Measurements from ENCODE around the gene SLC37A2.

SLC37A2 gene

DNA sequence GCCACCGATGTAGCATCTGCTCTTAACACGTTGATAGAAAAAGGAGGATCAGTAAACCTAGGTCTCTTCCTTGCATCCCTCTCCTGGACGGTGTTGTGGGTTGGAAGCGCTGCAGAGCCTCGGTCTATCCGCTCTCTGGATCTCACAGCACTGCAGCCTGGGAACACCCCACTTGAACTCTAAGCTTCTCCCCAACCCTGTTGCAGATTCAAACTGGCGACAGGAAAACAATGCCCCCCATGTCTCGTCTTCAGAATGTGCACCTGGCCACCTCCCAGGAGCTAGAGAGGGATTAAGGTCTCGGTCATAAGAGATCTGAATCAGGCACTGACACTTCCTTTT is 47.9 kb downstream of the SLC37A2 start:
- no peak for DNase-seq (ENCODE audit: low read depth)

DNA sequence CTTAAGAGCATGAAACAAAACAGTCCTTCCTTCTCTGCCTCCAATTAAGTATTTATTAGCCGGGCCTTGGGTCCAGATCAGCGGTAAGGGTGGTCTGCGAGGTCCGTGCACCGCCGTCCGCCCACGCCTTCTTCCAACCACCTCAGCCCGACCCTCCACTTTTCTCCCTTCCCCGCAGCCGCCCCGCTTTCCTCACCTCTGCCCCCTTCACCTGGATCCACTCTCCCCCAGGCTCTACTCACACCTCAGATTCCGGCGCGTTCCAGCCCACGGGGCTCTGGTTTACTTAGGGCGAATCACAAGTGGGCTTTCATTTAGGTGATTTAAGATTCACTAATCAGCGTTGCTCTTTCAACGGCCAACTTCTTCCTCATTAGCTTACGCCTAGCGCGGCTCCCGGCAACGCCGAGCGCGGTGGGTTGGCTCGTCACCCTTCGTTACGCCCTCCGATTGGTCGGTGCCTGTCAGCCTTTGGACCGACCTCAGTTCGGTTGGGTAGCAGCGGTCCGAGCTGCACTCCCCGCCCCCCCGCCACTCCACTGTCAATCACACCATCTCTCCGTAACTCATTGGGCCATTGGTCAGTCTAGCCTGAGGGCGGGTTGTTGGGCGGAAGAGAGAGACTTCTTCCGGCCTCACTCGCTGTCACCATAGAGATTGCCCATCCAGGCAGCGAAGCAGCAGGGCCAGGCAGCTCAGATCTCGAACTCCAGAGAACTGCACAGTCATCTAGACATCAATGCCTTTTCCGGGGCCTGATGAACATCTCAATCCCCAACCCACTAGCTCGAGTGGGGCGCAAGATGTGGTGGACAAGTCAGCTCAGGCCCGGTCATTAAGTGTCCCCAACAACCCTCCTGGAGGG is 48.5 kb downstream of the SLC37A2 start, which contains the start of gene TMEM218:
Gene TMEM218 (minus strand): TSS at position 284 of the 865 bp plus-strand sequence. CDS start 9,385 bp downstream, outside the sequence.
- DNase-seq (ENCODE audit: low read depth): peak; percentile 92

DNA sequence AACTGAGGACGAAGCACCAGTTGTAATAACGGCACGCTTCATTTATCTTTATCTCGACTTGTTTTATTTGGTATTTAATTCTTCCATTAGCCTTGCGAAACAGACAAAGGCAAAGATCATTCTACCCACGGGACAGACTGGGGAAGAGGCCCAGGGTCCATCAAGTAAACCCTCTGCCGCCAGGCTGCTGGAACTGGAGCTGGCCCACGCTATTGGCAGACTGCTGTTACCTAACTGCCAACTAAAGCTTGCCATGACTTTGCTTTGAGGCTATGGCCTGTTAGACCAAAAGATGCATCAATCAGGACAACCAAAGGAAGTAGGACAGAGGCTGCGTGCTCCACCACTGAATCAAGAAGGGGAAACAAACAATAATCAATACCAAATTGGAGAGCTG is 49.1 kb downstream of the SLC37A2 start:
- DNase-seq (ENCODE audit: low read depth): no peak

DNA sequence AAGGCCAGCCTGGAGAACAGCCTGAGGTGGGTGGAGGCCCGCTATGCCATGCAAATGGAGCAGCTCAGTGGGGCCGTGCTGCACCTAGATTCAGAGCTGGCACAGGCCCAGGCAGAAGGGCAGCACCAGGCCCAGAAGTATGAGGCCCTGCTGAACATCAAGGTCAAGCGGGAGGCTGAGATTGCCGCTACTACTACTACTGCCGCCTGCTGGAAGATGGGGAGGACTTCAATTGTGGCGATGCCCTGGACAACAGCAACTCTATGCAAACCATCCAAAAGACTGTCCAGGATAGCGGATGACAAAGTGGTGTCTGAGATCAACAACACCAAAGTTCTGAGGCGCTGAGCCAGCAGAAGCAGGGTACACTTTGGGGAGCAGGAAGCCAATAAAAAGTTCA is 51.4 kb downstream of the SLC37A2 start:
- no peak for DNase-seq (ENCODE audit: low read depth)

DNA sequence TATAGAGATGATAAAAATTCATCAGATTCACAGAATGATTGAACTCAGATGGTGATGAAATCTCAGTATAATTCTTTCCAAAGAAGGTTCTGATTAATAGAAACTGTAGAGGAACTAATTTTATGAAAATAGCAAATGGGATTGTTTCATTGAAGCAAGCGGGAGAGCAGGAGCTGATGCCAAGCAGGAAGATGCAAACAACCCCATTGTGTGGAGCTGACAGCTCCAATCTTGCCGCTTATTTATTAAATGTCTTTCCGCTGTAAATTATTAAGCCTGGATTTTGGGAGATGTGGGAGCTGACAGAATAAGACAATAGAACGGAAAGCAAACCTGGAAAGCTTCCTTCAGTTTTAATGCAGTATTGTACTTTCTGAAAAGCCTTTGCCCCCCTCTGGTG is 54.3 kb downstream of the SLC37A2 start:
- no peak for DNase-seq (ENCODE audit: low read depth)

DNA sequence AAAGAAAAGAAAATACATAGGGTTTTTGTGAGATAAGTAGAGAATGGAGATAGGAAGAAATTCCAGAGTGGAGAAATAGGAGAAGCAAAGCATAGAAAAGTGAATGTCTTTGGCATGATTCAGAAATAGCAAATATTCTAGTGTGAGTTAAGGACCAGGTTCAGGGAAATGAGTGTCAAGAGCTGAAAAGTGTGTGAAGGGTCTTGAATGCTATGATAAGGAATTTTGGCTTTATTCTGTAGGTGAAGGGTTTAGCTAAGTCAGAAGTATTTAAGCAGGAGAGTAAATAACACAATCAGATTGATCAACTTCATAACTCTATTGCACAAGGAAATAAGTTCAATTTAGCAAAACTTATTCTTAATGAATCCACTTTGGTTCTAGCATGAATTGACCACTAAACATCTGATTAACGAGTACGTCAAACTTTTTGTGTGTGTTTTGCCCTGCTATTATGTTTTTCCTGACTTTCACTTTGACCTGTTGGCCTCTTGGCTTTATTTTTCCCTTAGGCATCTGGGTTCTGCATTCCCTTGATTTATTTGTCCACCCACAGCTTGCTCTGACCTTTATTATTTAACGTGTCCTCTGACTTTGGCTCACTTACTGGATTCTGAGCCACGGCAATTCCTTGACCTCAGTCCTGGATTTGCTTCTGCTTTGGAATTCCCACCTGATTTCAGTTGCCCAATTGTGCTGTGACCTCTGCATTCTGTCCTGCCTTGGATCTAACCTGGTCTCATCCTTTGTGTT is 60.3 kb downstream of the SLC37A2 start:
- no peak for DNase-seq (ENCODE audit: low read depth)

DNA sequence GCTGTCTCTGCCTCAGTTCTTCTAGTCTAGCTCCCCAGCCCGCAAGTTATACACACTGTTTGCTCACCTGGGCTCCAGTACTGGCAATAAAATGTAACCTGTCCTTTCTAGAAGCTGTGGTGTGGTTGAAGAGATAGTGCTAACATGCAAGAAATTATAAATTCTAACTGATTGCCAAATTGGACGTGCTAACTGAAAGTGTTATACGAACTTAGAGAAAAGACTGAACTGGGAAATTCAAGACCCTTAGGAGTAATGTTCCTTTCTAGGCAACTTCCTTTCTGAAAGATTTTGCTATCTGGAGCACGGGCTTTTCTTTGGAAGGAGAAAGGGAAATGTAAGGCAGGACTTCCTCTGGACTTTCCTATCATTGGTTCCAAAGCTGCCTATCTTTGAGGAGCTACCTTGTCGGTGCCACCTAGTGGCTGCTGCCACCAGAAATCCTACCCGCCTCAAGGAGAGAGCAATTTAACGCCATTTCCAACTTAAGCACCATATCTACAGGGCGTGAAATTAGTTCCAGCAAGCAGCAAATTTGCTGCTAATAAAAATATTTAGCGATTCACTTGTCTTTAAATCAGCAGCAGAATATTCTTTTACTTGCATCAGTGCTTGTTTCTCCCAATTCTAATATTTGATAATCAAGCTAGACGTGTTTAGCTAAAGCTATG is 61.0 kb downstream of the SLC37A2 start:
- no peak for DNase-seq (ENCODE audit: low read depth)

DNA sequence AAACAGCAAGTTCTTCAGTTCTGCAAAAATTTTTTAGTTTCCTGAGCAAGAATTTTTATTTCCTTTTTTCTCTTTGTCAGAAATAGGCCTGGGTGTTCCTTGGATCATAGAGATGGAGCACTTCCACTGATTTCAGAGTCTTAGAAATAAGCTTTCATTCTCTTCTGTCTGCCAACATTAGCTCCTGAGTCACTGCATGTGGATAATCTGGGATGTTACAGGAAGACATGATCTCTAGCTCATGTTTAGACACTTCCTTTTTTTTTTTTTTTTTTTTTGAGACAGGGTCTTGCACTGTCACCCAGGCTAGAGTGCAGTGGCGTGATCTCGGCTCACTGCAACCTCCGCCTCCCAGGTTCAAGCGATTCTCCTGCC is 61.5 kb downstream of the SLC37A2 start:
- DNase-seq (ENCODE audit: low read depth): no peak

DNA sequence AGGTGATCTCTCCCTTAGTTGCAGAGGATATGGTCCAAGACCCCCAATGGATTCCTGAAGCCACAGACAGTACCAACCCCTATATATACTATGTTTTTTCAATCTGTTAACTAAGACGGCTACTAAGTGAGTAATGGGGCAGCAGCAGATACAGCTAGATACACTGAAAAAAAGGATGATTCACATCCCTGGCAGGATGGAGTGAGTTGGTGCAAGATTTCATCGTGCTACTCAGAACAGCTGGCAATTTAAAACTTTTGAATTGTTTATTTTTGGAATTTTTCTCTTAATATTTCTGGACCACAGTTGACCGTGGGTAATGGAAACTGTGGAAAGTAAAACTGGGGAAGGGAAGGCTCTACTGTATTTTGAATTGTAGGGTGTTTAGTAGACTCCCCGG is 65.3 kb downstream of the SLC37A2 start:
- no peak for DNase-seq (ENCODE audit: low read depth)

DNA sequence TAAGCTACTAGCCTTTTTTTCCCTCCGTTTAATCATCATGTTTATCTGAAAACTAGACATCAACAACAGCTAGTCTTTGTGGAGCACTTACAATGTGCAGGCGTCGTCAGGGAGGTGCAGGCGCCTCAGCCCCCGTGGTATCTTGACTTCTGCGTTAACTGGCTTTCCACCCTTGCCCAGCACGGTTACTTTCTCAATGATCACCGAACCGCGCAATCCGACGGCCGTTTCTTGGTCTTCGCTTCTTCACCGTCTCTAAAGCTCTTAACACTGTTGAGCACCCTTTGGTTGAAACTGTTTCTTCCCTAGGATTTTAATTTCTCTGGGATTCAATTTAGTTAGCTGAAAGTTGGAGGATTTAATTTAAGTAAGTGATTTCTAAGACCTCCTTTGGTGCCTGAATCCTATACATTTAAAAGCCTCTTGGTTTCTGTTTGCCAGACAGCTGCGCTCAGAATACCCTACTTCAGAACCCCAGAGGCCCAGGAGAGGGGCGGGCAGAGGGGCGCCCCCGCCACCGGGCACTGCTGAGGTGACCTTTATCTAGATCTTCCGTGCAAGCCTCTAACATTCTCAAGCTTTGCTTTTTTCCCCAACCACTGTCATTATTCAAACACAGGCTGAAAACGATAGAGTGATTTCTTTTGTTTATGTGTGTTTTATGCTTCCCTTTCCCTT is 66.3 kb downstream of the SLC37A2 start:
- no peak for DNase-seq (ENCODE audit: low read depth)

DNA sequence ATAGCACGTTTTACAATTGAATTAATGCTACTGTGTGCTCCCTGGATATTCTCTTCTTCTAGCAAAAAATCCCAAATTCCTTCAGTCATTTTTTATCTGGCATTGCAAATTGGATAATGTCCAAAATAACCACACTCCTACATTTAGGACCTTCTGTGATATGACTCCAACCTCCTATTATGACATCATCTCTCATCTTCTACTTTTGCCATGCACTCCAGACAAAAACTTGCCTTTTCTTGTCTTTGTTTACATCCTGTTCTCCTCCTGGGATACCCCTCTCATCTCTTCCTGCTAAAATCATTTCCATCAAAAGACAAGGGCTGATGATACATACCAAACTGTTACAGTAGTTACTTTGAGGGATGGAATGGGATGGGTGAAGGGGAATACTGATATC is 69.0 kb downstream of the SLC37A2 start:
- no peak for DNase-seq (ENCODE audit: low read depth)

DNA sequence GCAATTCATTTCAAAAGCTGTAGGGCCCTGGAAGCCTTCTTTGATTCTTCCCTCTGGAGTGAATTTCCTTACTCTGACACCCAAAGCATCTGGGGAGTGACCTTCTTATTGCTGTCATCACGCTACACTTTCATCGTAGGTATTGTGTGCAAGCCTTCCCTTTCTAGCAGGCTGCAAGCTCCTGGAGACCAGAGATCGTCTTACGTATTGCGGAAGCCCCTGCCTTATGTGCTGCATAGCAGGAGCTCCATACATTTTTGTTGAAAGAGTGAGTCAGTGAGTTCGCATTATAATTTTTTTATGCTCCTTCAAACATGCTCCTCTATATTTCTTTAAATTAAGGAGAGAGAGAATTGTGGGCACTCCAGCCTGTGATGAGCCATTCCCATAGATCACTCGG is 69.5 kb downstream of the SLC37A2 start:
- DNase-seq (ENCODE audit: low read depth): no peak

DNA sequence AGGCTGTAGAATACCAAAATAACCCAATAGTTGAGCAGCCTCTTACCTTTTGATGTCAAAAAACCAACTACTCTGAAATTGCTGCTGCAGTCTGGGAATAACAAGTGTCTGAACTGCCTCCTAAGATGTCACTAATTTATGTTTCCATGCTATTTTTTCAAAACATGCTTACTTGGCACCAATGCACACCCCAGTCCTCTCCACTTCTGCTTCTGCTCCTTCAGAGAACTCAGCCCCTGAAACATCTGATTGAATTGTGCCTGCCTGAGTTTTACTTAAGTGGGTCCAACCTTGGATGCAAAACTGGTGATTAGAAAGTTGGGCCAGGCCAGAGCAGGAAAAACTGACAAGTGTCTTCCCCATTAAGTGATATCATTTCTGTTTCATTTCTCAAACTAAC is 72.9 kb downstream of the SLC37A2 start:
- no peak for DNase-seq (ENCODE audit: low read depth)

DNA sequence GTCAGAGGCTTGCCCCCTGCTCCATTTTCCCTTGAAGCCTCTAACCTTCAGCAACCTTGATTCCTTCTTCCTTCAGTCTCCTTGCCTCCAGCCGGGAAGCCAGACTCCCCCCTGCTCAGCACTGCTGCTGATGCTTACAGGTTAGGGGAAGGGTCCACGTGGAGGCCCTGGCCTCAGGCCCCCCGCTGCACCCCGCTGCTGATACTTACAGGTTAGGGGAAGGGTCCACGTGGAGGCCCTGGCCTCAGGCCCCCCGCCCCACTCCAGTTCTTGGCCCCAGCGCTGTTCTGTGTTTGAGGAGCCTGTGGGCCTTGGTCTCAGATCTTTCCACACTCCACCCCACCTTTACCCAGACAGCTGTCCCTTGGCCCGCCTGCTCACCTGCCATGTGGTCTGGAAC is 75.9 kb downstream of the SLC37A2 start:
- no peak for DNase-seq (ENCODE audit: low read depth)

DNA sequence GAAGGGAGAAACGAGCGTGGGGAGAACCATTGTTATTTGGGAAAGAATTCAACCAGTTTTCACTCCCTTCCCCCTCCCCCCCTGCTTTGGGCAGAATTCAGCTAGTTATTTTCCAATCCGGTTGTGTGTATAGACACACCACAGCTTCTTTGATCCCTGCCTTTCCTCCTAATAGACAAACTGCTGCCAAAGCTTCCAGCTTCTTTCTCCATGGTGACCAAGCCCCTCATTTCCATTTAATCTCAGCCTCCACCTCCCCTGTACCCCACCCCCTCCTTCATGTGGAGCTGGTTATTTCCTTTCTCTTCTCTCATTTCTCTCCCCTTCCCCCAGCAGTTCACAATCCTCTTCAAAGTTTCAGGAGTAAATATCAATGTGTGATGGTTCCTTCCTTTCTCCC is 76.7 kb downstream of the SLC37A2 start:
- DNase-seq (ENCODE audit: low read depth): no peak

Data from activated T-helper 1 cell treated with Interleukin-2 at 50 U/mL for 16 hours (primary cell).